ENCODE data around the gene ZGLP1.

The ZGLP1 gene

GRCh38 chr19:10328558-10329429 lies 19.2 kb upstream of the ZGLP1 start:
- DNase-seq (ENCODE audit: low read depth in 1 of 2, low spot score in 1 of 2): no peak

GRCh38 chr19:10327793-10328192 lies 18.2 kb upstream of the ZGLP1 start:
- DNase-seq (ENCODE audit: low read depth in 1 of 2, low spot score in 1 of 2): no peak

GRCh38 chr19:10325732-10326131 lies 16.1 kb upstream of the ZGLP1 start:
- no peak for DNase-seq (ENCODE audit: low read depth in 1 of 2, low spot score in 1 of 2)

GRCh38 chr19:10321874-10322835 lies 12.5 kb upstream of the ZGLP1 start:
- no peak for DNase-seq (ENCODE audit: low read depth in 1 of 2, low spot score in 1 of 2)

- no peak for DNase-seq (ENCODE audit: low read depth in 1 of 2, low spot score in 1 of 2)
These were observed 11.8 kb upstream of the ZGLP1 start for GRCh38 chr19:10321417-10321797.

GRCh38 chr19:10320602-10321416 lies 11.2 kb upstream of the ZGLP1 start:
- no peak for DNase-seq (ENCODE audit: low read depth in 1 of 2, low spot score in 1 of 2)

GRCh38 chr19:10318807-10319682 lies 9.4 kb upstream of the ZGLP1 start:
- DNase-seq (ENCODE audit: low read depth in 1 of 2, low spot score in 1 of 2): no peak

- no peak for DNase-seq (ENCODE audit: low read depth in 1 of 2, low spot score in 1 of 2)
These were observed 8.3 kb upstream of the ZGLP1 start for GRCh38 chr19:10317857-10318462.

GRCh38 chr19:10317045-10317856 lies 7.6 kb upstream of the ZGLP1 start:
- DNase-seq (ENCODE audit: low read depth in 1 of 2, low spot score in 1 of 2): no peak

- no peak for DNase-seq (ENCODE audit: low read depth in 1 of 2, low spot score in 1 of 2)
These were observed 6.8 kb upstream of the ZGLP1 start for GRCh38 chr19:10316229-10317044.

- peak; percentile 85 to 93 for DNase-seq (ENCODE audit: low read depth in 1 of 2, low spot score in 1 of 2)
These were observed 6.0 kb upstream of the ZGLP1 start, which contains the start of gene FDX2 for GRCh38 chr19:10315335-10316214. FDX2 (minus strand) TSS chr19:10316015; CDS start chr19:10315996, 19 bp downstream.

- DNase-seq (ENCODE audit: low read depth in 1 of 2, low spot score in 1 of 2): no peak
These were observed 3.3 kb downstream of the ZGLP1 start for GRCh38 chr19:10306327-10306726.

- DNase-seq (ENCODE audit: low read depth in 1 of 2, low spot score in 1 of 2): no peak
These were observed 4.3 kb downstream of the ZGLP1 start for GRCh38 chr19:10305139-10305806.

- DNase-seq (ENCODE audit: low read depth in 1 of 2, low spot score in 1 of 2): no peak
These were observed 9.8 kb downstream of the ZGLP1 start for GRCh38 chr19:10299545-10300458.

- no peak for DNase-seq (ENCODE audit: low read depth in 1 of 2, low spot score in 1 of 2)
These were observed 13.6 kb downstream of the ZGLP1 start for GRCh38 chr19:10295847-10296591.
